ENCODE results near the gene TRMT1.

Gene TRMT1

GRCh38 chr19:13060233-13060963 lies 56.1 kb downstream of the TRMT1 start:
- DNase-seq = no peak
- Histone ChIP-seq H3K4me2 (ENCODE audit: low read length) (no peak overlapping the region), H4K5ac (ENCODE audit: low read length) (no peak overlapping the region), H3K27me3 (ENCODE audit: insufficient read depth, low read length, poor library complexity) (peaks cover 49% of the 10 kb centered on the region), H2BK5ac (ENCODE audit: low read length) (no peak overlapping the region), H3K56ac (ENCODE audit: low read length) (no peak overlapping the region), H3K18ac (ENCODE audit: low read length) (no peak overlapping the region), H2AK5ac (ENCODE audit: low read length) (no peak overlapping the region), H3K27ac (ENCODE audit: low read depth, low read length) (no peak overlapping the region), H3K23ac (ENCODE audit: low read length) (no peak overlapping the region), H2BK15ac (replicated peaks; ENCODE audit: low read depth) (no peak overlapping the region), H4K8ac (ENCODE audit: low read depth, low read length) (no peak overlapping the region), H3K4me1 (ENCODE audit: control insufficient read depth, low read depth, low read length) (peaks cover 2% of the 10 kb centered on the region), H3K9ac (ENCODE audit: low read length) (no peak overlapping the region), H2BK120ac (ENCODE audit: low read depth, low read length) (no peak overlapping the region), H3K4me3 (ENCODE audit: low read length) (no peak overlapping the region), H3K36me3 (ENCODE audit: control insufficient read depth, insufficient read depth, low read length) (no peaks in the 10 kb centered on the region), H3K4ac (ENCODE audit: low read depth, low read length) (no peak overlapping the region), H3K79me2 (ENCODE audit: control insufficient read depth, insufficient read depth, low read length) (no peaks in the 10 kb centered on the region), H3K79me1 (ENCODE audit: low read length) (no peaks in the 10 kb centered on the region)
- WGBS (ENCODE audit: extremely low coverage, insufficient coverage, low lambda C conversion rate) = no CpG with 5 or more reads among the region's 19 CpGs

GRCh38 chr19:13058951-13059660 lies 57.4 kb downstream of the TRMT1 start:
- Histone ChIP-seq H3K79me1 (ENCODE audit: low read length) (no peaks in the 10 kb centered on the region), H2BK5ac (ENCODE audit: low read length) (no peak overlapping the region), H3K4me3 (ENCODE audit: low read length) (no peak overlapping the region), H3K4me2 (ENCODE audit: low read length) (no peak overlapping the region), H3K4ac (ENCODE audit: low read depth, low read length) (no peak overlapping the region), H2BK15ac (replicated peaks; ENCODE audit: low read depth) (no peak overlapping the region), H4K8ac (ENCODE audit: low read depth, low read length) (no peak overlapping the region), H3K79me2 (ENCODE audit: control insufficient read depth, insufficient read depth, low read length) (no peaks in the 10 kb centered on the region), H3K4me1 (ENCODE audit: control insufficient read depth, low read depth, low read length) (peaks cover 2% of the 10 kb centered on the region), H4K5ac (ENCODE audit: low read length) (no peak overlapping the region), H2AK5ac (ENCODE audit: low read length) (no peak overlapping the region), H3K18ac (ENCODE audit: low read length) (no peak overlapping the region), H2BK120ac (ENCODE audit: low read depth, low read length) (no peak overlapping the region), H3K36me3 (ENCODE audit: control insufficient read depth, insufficient read depth, low read length) (no peaks in the 10 kb centered on the region), H3K56ac (ENCODE audit: low read length) (no peak overlapping the region), H3K27me3 (ENCODE audit: insufficient read depth, low read length, poor library complexity) (peaks cover 49% of the 10 kb centered on the region), H3K27ac (ENCODE audit: low read depth, low read length) (no peak overlapping the region), H3K9ac (ENCODE audit: low read length) (no peak overlapping the region), H3K23ac (ENCODE audit: low read length) (no peak overlapping the region)
- WGBS (ENCODE audit: extremely low coverage, insufficient coverage, low lambda C conversion rate) = no CpG with 5 or more reads among the region's 12 CpGs
- no peak for DNase-seq

GRCh38 chr19:13057744-13058143 lies 58.8 kb downstream of the TRMT1 start:
- no peak overlapping the region for H2BK5ac ChIP-seq (ENCODE audit: low read length)
- no CpG with 5 or more reads among the region's 2 CpGs for WGBS (ENCODE audit: extremely low coverage, insufficient coverage, low lambda C conversion rate)

GRCh38 chr19:13057147-13057572 lies 59.4 kb downstream of the TRMT1 start:
- WGBS (ENCODE audit: extremely low coverage, insufficient coverage, low lambda C conversion rate) = no CpG with 5 or more reads among the region's 15 CpGs

More at GRCh38 chr19:13057744-13058143, 58.8 kb downstream of the TRMT1 start:
- Histone ChIP-seq H3K36me3 (ENCODE audit: control insufficient read depth, insufficient read depth, low read length) (no peaks in the 10 kb centered on the region), H3K4ac (ENCODE audit: low read depth, low read length) (no peak overlapping the region), H4K5ac (ENCODE audit: low read length) (no peak overlapping the region), H3K27ac (ENCODE audit: low read depth, low read length) (no peak overlapping the region), H3K4me3 (ENCODE audit: low read length) (no peak overlapping the region), H4K8ac (ENCODE audit: low read depth, low read length) (no peak overlapping the region), H3K56ac (ENCODE audit: low read length) (no peak overlapping the region), H2BK120ac (ENCODE audit: low read depth, low read length) (no peak overlapping the region), H3K79me1 (ENCODE audit: low read length) (no peaks in the 10 kb centered on the region), H3K9ac (ENCODE audit: low read length) (no peak overlapping the region), H3K23ac (ENCODE audit: low read length) (no peak overlapping the region), H3K4me1 (ENCODE audit: control insufficient read depth, low read depth, low read length) (peaks cover 2% of the 10 kb centered on the region), H3K79me2 (ENCODE audit: control insufficient read depth, insufficient read depth, low read length) (no peaks in the 10 kb centered on the region), H3K27me3 (ENCODE audit: insufficient read depth, low read length, poor library complexity) (peaks cover 50% of the 10 kb centered on the region), H2AK5ac (ENCODE audit: low read length) (no peak overlapping the region), H3K18ac (ENCODE audit: low read length) (no peak overlapping the region), H2BK15ac (replicated peaks; ENCODE audit: low read depth) (no peak overlapping the region), H3K4me2 (ENCODE audit: low read length) (no peak overlapping the region)
- no peak for DNase-seq

GRCh38 chr19:13056052-13056660 lies 60.4 kb downstream of the TRMT1 start:
- Histone ChIP-seq H3K36me3 (ENCODE audit: control insufficient read depth, insufficient read depth, low read length) (no peaks in the 10 kb centered on the region), H3K79me1 (ENCODE audit: low read length) (no peaks in the 10 kb centered on the region), H3K4me2 (ENCODE audit: low read length) (peak overlapping the region; percentile 11), H4K8ac (ENCODE audit: low read depth, low read length) (no peak overlapping the region), H4K5ac (ENCODE audit: low read length) (no peak overlapping the region), H2BK5ac (ENCODE audit: low read length) (no peak overlapping the region), H2AK5ac (ENCODE audit: low read length) (no peak overlapping the region), H3K79me2 (ENCODE audit: control insufficient read depth, insufficient read depth, low read length) (no peaks in the 10 kb centered on the region), H3K4me3 (ENCODE audit: low read length) (no peak overlapping the region), H3K27me3 (ENCODE audit: insufficient read depth, low read length, poor library complexity) (peaks cover 39% of the 10 kb centered on the region), H3K56ac (ENCODE audit: low read length) (peak overlapping the region; percentile 56), H2BK15ac (replicated peaks; ENCODE audit: low read depth) (no peak overlapping the region), H3K4me1 (ENCODE audit: control insufficient read depth, low read depth, low read length) (peaks cover 3% of the 10 kb centered on the region), H3K27ac (ENCODE audit: low read depth, low read length) (no peak overlapping the region), H3K18ac (ENCODE audit: low read length) (peak overlapping the region; percentile 15), H3K9ac (ENCODE audit: low read length) (peak overlapping the region; percentile 43), H3K4ac (ENCODE audit: low read depth, low read length) (no peak overlapping the region), H2BK120ac (ENCODE audit: low read depth, low read length) (no peak overlapping the region), H3K23ac (ENCODE audit: low read length) (no peak overlapping the region)
- no CpG with 5 or more reads among the region's 17 CpGs for WGBS (ENCODE audit: extremely low coverage, insufficient coverage, low lambda C conversion rate)
- peak; percentile 85 for DNase-seq

More at GRCh38 chr19:13057147-13057572, 59.4 kb downstream of the TRMT1 start:
- Histone ChIP-seq H3K56ac (ENCODE audit: low read length) (no peak overlapping the region), H3K27ac (ENCODE audit: low read depth, low read length) (no peak overlapping the region), H2BK5ac (ENCODE audit: low read length) (no peak overlapping the region), H3K27me3 (ENCODE audit: insufficient read depth, low read length, poor library complexity) (peaks cover 45% of the 10 kb centered on the region), H3K79me2 (ENCODE audit: control insufficient read depth, insufficient read depth, low read length) (no peaks in the 10 kb centered on the region), H3K9ac (ENCODE audit: low read length) (no peak overlapping the region), H3K4me2 (ENCODE audit: low read length) (no peak overlapping the region), H4K5ac (ENCODE audit: low read length) (no peak overlapping the region), H3K18ac (ENCODE audit: low read length) (no peak overlapping the region), H3K79me1 (ENCODE audit: low read length) (no peaks in the 10 kb centered on the region), H3K4me3 (ENCODE audit: low read length) (no peak overlapping the region), H3K4ac (ENCODE audit: low read depth, low read length) (no peak overlapping the region), H4K8ac (ENCODE audit: low read depth, low read length) (no peak overlapping the region), H3K36me3 (ENCODE audit: control insufficient read depth, insufficient read depth, low read length) (no peaks in the 10 kb centered on the region), H2BK120ac (ENCODE audit: low read depth, low read length) (no peak overlapping the region), H2BK15ac (replicated peaks; ENCODE audit: low read depth) (no peak overlapping the region), H3K23ac (ENCODE audit: low read length) (no peak overlapping the region), H2AK5ac (ENCODE audit: low read length) (no peak overlapping the region), H3K4me1 (ENCODE audit: control insufficient read depth, low read depth, low read length) (peaks cover 2% of the 10 kb centered on the region)
- no peak for DNase-seq

Measured in mesendoderm (in vitro differentiated cells).